Common myeloid progenitor, CD34-positive (primary cell): ENCODE results near the gene OSBP2.

Experiments
- CTCF ChIA-PET: fragments of 350-600 bp; sonication (Branson Sonifier 250); formaldehyde crosslinking; loops from one replicate; lab custom pipeline; 2021; ENCODE audit warnings: antibody characterized with exemption; lab: Charles Lee
- POLR2A ChIA-PET: fragments of 350-600 bp; sonication (Branson Sonifier 250); formaldehyde crosslinking; loops from one replicate; lab custom pipeline; 2021; ENCODE audit warnings: antibody characterized with exemption; lab: Charles Lee
- DNase-seq, 3 donors: peaks; one replicate each; pipeline versions ENCODE4 v3.0.0 to v3.0.0-alpha.2; 2013
- H3K27ac ChIP-seq, 2 experiments: 1 replicate in 1 of 2; 2 replicates in 1 of 2; pipeline ENCODE4 v1.7.0; 2013; ENCODE audit warnings: inconsistent platforms in 2 of 2, low read length in 2 of 2, mild to moderate bottlenecking in 2 of 2, low read depth in 1 of 2, moderate library complexity in 1 of 2; ENCODE audit not compliant: severe bottlenecking in 2 of 2, insufficient read depth in 1 of 2, poor library complexity in 1 of 2
- H3K27me3 ChIP-seq, 5 experiments: replicated peaks in 2 of 5; 1 replicate in 3 of 5; 2 replicates in 2 of 5; pipeline versions ENCODE4 v1.6.1 to v1.7.0; 2013; ENCODE audit warnings: low read length in 4 of 5, mild to moderate bottlenecking in 2 of 5, moderate library complexity in 2 of 5, inconsistent platforms in 1 of 5; ENCODE audit not compliant: insufficient read depth in 5 of 5, control insufficient read depth in 4 of 5
- H3K36me3 ChIP-seq, 4 experiments: 1 replicate in 2 of 4; 2 replicates in 2 of 4; pipeline versions ENCODE4 v1.6.1 to v1.7.0; 2013; ENCODE audit warnings: low read length in 3 of 4, control low read depth in 1 of 4, mild to moderate bottlenecking in 1 of 4; ENCODE audit not compliant: control insufficient read depth in 4 of 4, insufficient read depth in 4 of 4
- H3K4me1 ChIP-seq, 4 experiments: 1 replicate in 3 of 4; 2 replicates in 1 of 4; pipeline versions ENCODE4 v1.6.1 to v1.7.1; 2013; ENCODE audit warnings: low read length in 3 of 4, mild to moderate bottlenecking in 3 of 4, control low read depth in 1 of 4, inconsistent platforms in 1 of 4, moderate library complexity in 1 of 4; ENCODE audit not compliant: control insufficient read depth in 4 of 4, insufficient read depth in 4 of 4; ENCODE audit errors: control extremely low read depth in 1 of 4
- H3K4me3 ChIP-seq, 7 experiments: 1 replicate in 4 of 7; 2 replicates in 3 of 7; pipeline versions ENCODE4 v1.5.1 to v1.7.0; 2013; ENCODE audit warnings: mild to moderate bottlenecking in 7 of 7, low read length in 6 of 7, moderate library complexity in 6 of 7, inconsistent platforms in 2 of 7, low read depth in 2 of 7, control low read depth in 1 of 7; ENCODE audit not compliant: insufficient read depth in 4 of 7, control insufficient read depth in 1 of 7; ENCODE audit errors: extremely low read depth in 1 of 7
- H3K9me3 ChIP-seq, 5 experiments: 1 replicate in 4 of 5; 2 replicates in 1 of 5; pipeline versions ENCODE4 v1.6.1 to v1.7.1; 2013; ENCODE audit warnings: low read length in 4 of 5, mild to moderate bottlenecking in 2 of 5, inconsistent platforms in 1 of 5, low read depth in 1 of 5, moderate library complexity in 1 of 5; ENCODE audit not compliant: control insufficient read depth in 4 of 5, insufficient read depth in 2 of 5; ENCODE audit errors: control extremely low read depth in 1 of 5
- WGBS: methylation state at CpG from one replicate; pipeline ENCODE4 v1.1.5; 2013; ENCODE audit not compliant: insufficient coverage; 5-methylcytosine and 5-hydroxymethylcytosine counted together

OSBP2 gene

DNA sequence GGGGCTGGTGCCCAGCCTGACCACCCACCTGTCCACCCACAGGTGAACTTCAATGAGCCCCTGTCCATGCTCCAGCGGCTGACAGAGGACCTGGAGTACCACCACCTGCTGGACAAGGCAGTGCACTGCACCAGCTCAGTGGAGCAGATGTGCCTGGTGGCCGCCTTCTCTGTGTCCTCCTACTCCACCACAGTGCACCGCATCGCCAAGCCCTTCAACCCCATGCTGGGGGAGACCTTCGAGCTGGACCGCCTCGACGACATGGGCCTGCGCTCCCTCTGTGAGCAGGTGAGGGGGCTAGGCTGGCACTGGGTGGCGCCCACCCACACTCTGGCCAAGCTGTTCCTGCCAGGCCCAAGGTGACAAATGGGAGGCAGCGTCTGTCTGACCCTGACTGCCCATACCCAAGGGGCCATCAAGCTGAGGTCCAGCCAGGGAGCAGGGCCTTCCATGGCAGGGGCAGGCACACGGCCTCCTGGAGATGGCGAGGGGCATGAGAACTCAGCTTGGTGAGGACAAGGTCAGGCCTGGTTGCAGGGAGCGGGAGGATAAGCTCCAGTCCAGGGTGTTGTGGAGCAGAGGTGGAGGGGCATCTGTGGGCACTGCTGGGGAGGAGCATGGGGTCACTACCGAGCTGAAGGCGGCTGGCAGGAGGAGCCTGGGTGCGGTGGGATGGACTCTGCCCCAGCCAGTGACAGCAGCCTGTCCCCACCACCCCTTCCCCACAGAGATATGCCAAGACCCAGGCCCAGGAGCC lies 196.2 kb downstream of the OSBP2 start:
- WGBS: 97% methylated on average over 13 of the region's 17 CpGs
- H3K4me1 ChIP-seq: no peaks in the 10 kb centered on the region
- H3K9me3 ChIP-seq: no peaks in the 10 kb centered on the region
- H3K27ac ChIP-seq: no peak overlapping the region
- peaks cover 0 to 16% (median 3%) of the 10 kb centered on the region in 4 experiments for H3K36me3 ChIP-seq
- H3K27me3 ChIP-seq: no peaks in the 10 kb centered on the region
- POLR2A ChIA-PET: no interaction called here
- peak; percentile 9 to 42 (median 22) for DNase-seq
- no peak overlapping the region for H3K4me3 ChIP-seq
- CTCF ChIA-PET: interaction anchor here (0.6 to 2.8 kb wide), 12 partner anchors 11 to 256 kb away, joined by 3 to 13 read pairs (median 4); partner anchors contain the start of gene SLC35E4

DNA sequence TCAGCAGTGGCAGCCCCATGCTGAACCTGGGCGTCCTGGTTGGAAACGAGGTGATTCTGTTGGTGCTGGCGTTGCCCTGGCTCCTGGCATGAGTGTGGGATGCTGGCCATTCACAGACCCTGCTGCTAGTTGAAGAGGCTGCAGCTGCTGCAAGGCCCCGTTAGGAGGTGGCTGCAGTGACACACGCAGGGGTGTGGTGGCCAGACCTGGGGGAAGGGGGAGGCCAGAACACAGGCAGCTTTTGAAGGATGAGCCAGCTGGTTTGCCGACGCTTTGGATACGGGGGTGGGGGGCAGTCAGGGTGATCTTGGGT lies 196.7 kb downstream of the OSBP2 start:
- Histone ChIP-seq H3K36me3 (peaks cover 0 to 16% (median 3%) of the 10 kb centered on the region in 4 experiments), H3K9me3 (no peaks in the 10 kb centered on the region), H3K27ac (no peak overlapping the region), H3K4me1 (no peaks in the 10 kb centered on the region), H3K27me3 (no peaks in the 10 kb centered on the region), H3K4me3 (no peak overlapping the region)
- DNase-seq: no peak
- ChIA-PET CTCF (interaction anchor here (0.6 to 2.8 kb wide), 10 partner anchors 11 to 128 kb away, joined by 3 to 13 read pairs (median 4); no protein-coding TSS in a partner anchor), POLR2A (no interaction called here)
- WGBS: 99% methylated on average over 8 of the region's 8 CpGs

DNA sequence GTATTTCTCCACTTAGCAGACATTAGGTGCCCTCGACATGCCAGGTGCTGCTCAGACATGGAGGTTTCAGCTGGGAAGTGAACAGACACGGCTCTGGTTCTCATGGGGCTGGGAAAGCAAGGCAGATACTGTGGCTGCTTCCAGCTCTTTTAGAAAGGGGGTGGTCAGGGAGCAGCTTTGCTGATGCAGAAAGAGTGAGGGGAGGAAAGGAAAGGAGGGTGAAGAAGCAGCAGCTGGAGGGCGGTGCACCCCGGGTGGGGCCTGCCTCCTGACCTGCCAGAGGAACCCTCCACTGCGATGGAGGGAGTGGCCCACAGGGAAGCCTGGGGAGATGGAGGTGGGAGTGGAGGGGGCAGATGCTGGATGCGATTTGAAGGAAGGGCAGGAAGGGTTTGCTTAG lies 197.1 kb downstream of the OSBP2 start:
- no peak for DNase-seq
- Histone ChIP-seq H3K27ac (no peak overlapping the region), H3K27me3 (no peaks in the 10 kb centered on the region), H3K36me3 (peaks cover 0 to 16% (median 3%) of the 10 kb centered on the region in 4 experiments), H3K4me3 (no peak overlapping the region), H3K4me1 (no peaks in the 10 kb centered on the region), H3K9me3 (no peaks in the 10 kb centered on the region)
- CTCF ChIA-PET: interaction anchor here (0.6 to 2.8 kb wide), 9 partner anchors 10 to 258 kb away, joined by 3 to 13 read pairs (median 5); no protein-coding TSS in a partner anchor
- POLR2A ChIA-PET: no interaction called here
- WGBS: 99% methylated on average over 6 of the region's 6 CpGs

DNA sequence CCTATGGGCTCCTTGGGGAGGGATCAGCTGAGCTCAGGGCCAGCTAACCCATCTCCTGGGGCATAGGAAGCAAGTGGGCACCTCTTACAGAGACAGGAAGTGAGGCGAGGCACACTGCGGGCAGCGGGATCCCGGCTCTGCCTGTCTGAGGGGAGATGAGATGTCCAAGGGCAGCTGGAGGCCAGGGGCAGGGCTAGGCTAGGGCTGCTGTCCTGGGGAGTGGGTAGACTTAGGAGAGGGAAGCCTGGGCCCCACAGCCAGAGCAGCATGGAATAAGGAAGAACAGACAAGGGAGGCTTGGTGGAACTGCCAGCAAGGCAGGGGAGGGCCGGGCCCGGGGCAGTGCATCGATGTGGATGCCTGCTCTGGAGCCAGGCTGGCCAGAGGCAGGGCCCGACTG lies 197.6 kb downstream of the OSBP2 start:
- no peak for DNase-seq
- ChIA-PET POLR2A (no interaction called here), CTCF (interaction anchor here (0.6 to 2.8 kb wide), 8 partner anchors 10 to 257 kb away, joined by 3 to 13 read pairs (median 6); no protein-coding TSS in a partner anchor)
- Histone ChIP-seq H3K27me3 (no peaks in the 10 kb centered on the region), H3K36me3 (peaks cover 0 to 16% (median 3%) of the 10 kb centered on the region in 4 experiments), H3K27ac (no peak overlapping the region), H3K4me1 (no peaks in the 10 kb centered on the region), H3K9me3 (no peaks in the 10 kb centered on the region), H3K4me3 (no peak overlapping the region)
- 89% methylated on average over 8 of the region's 8 CpGs for WGBS

DNA sequence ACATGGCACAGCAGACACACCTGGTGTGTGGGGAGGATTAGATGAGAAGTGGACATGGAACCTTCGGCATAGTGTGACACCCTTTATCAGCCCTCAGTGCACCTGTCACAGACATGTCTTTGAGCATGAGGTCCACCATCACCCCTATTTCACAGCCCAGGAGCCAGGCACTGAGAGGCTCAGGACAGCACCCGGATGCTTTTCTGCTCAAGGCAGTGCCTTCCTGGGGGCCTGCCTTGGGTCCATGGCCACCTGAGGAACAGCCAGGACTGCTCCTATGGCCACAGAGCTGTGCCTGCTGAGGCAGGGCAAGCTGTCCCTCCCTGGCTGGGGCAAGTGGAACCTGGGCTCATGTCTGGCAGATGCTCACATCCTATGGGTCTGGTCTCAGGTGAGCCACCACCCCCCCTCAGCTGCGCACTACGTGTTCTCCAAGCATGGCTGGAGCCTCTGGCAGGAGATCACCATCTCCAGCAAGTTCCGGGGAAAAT lies 198.1 kb downstream of the OSBP2 start:
- ChIA-PET POLR2A (no interaction called here), CTCF (interaction anchor here (1.0 to 2.4 kb wide), 6 partner anchors 9 to 129 kb away, joined by 3 to 13 read pairs (median 6); no protein-coding TSS in a partner anchor)
- no peak for DNase-seq
- Histone ChIP-seq H3K4me1 (no peaks in the 10 kb centered on the region), H3K4me3 (no peak overlapping the region), H3K27me3 (no peaks in the 10 kb centered on the region), H3K27ac (no peak overlapping the region), H3K9me3 (no peaks in the 10 kb centered on the region), H3K36me3 (peaks cover 0 to 16% (median 3%) of the 10 kb centered on the region in 4 experiments)
- WGBS: 100% methylated on average over 3 of the region's 5 CpGs

DNA sequence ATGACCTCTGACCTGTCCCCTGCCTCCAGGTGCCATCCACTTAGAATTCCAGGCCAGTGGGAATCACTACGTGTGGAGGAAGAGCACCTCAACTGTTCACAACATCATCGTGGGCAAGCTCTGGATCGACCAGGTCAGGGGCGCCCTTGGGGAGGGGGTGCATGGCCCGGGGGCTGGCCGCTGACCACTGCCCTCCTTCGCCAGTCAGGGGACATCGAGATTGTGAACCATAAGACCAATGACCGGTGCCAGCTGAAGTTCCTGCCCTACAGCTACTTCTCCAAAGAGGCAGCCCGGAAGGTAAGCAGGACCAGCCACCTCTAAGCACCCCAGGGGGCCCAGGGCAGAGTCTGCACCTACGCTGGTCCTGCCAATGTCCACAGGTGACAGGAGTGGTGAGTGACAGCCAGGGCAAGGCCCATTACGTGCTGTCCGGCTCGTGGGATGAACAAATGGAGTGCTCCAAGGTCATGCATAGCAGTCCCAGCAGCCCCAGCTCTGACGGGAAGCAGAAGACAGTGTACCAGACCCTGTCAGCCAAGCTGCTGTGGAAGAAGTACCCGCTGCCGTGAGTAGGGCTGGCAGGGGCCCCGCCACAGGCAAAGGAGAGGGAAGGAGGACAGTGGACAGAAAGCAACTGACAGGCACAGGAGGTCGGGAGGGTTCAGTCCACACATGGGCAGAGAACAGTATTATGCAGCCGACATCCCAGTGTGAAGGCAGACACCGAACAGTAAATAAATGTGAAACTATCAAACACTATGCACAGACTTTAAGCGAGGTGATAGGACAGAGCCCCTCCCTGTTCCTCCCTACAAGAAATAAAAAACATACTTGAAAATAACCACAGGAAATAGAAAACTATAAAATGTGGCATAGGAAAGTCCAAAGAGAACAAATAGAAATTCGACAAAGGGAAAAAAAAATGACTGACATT lies 199.0 kb downstream of the OSBP2 start:
- Histone ChIP-seq H3K36me3 (peaks cover 0 to 20% (median 3%) of the 10 kb centered on the region in 4 experiments), H3K9me3 (peaks cover 0 to 3% (median 0%) of the 10 kb centered on the region in 5 experiments), H3K4me1 (no peaks in the 10 kb centered on the region), H3K27ac (no peak overlapping the region), H3K27me3 (no peaks in the 10 kb centered on the region), H3K4me3 (no peak overlapping the region)
- DNase-seq: no peak
- WGBS: 92% methylated on average over 20 of the region's 23 CpGs
- ChIA-PET CTCF (interaction anchor here (0.6 to 2.0 kb wide), 6 partner anchors 15 to 132 kb away, joined by 3 to 6 read pairs (median 4); no protein-coding TSS in a partner anchor), POLR2A (no interaction called here)
